GM12891 (cell line): Measurements from ENCODE around the gene RDM1.

ENCODE experiments used
- PAX5 ChIP-seq: IDR thresholded peaks from 2 replicates; pipeline ENCODE4 v1.6.1; 2011; ENCODE audit warnings: low read length, moderate library complexity, mild to moderate bottlenecking; ENCODE audit not compliant: insufficient read depth, severe bottlenecking
- POLR2A ChIP-seq: IDR thresholded peaks from 2 replicates; pipeline ENCODE4 v1.6.1; 2011; ENCODE audit warnings: low read depth, low read length, control low read depth
- POLR2AphosphoS5 ChIP-seq: IDR thresholded peaks from 2 replicates; pipeline ENCODE4 v1.6.1; 2011; ENCODE audit warnings: low read depth, low read length, control low read depth
- SPI1 ChIP-seq: IDR thresholded peaks from 2 replicates; pipeline ENCODE4 v1.6.1; 2011; ENCODE audit warnings: low read depth, low read length, control low read depth
- TAF1 ChIP-seq: IDR thresholded peaks from 2 replicates; pipeline ENCODE4 v1.6.1; 2011; ENCODE audit warnings: low read depth, low read length, control low read depth

DNA sequence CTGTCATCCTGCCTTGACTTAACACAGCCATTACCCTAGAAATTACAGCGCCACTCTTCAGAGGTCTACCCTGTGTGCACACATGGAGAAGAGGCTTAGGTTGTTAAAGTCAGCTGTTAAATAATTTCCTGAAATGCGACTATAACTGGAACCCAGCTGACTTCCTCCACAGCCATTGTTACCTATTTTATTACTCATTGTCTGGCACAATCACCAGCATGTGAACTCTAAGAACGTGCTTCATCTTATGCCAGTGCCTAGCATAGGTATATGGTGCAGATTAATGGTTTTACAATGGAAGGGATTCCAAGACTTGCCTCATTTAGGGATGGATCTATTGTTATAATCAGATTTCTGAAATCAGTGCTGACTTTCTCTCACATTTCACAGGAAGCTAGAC lies 11.9 kb downstream of the RDM1 start:
- TF ChIP-seq POLR2AphosphoS5 = no peak
- no peak for TF ChIP-seq POLR2A
- TF ChIP-seq TAF1 = no peak
- no peak for TF ChIP-seq PAX5
- TF ChIP-seq SPI1 = no peak
